GM12878 (cell line): Measurements from ENCODE around the gene ARHGEF10L. TPM values are rescaled to one million over a fixed set of nuclear protein-coding genes. Genes with fewer than 3 reads are reported as not detected.

ENCODE experiments used
- ATAC-seq: fragments of 200-7000 bp; cut with Tn5 transposase; 3 replicates; pipeline ENCODE4 v1.9.1; 2020; ENCODE audit warnings: mild to moderate bottlenecking, moderate library complexity
- BruUV-seq: library from RNA; stranded (reverse); fragments of 400-500 nt; replicated peaks from 2 replicates; lab custom pipeline; 2021; lab: Mats Ljungman, UMichigan
- CTCF ChIA-PET: fragments of 300-600 bp; sonication (Branson Sonifier 250); formaldehyde crosslinking; extraction: SDS; loops from one replicate; lab custom pipeline; 2021; ENCODE audit warnings: inconsistent platforms; lab: Yijun Ruan, JAX
- POLR2A ChIA-PET: fragments of 350-600 bp; formaldehyde crosslinking; extraction: SDS; loops from one replicate; lab custom pipeline; 2021; ENCODE audit warnings: inconsistent platforms; lab: Charles Lee
- RAD21 ChIA-PET: fragments of 300-600 bp; sonication (Branson Sonifier 250); formaldehyde crosslinking; loops from one replicate; lab custom pipeline; 2023; ENCODE audit warnings: antibody characterized with exemption; ENCODE audit not compliant: unreplicated experiment; lab: Charles Lee
- SMC1A ChIA-PET: fragments of 300-600 bp; sonication (Branson Sonifier 250); formaldehyde crosslinking; loops from one replicate; lab custom pipeline; 2023; ENCODE audit not compliant: unreplicated experiment, uncharacterized antibody; lab: Charles Lee
- DNase-seq: peaks from one replicate; pipeline ENCODE4 v3.0.0-alpha.2; 2011; ENCODE audit warnings: low read depth, low spot score
- FAIRE-seq: peaks from 3 replicates; lab custom pipeline; 2011; peaks lifted over from hg19 to GRCh38; lab: Jason Lieb, UNC
- H2AFZ ChIP-seq: 2 replicates; pipeline ENCODE4 v1.6.0; 2011; ENCODE audit warnings: low read depth, low read length, control low read depth; ENCODE audit not compliant: control insufficient read depth
- H3K27ac ChIP-seq: 2 replicates; pipeline ENCODE4 v1.5.1; 2011; ENCODE audit warnings: control low read depth; ENCODE audit not compliant: control insufficient read depth, insufficient read depth
- H3K27me3 ChIP-seq, 2 experiments: replicated peaks in 1 of 2; 2 replicates each; pipeline versions ENCODE4 v1.6.0 to v1.6.1; 2011; ENCODE audit warnings: low read length in 1 of 2; ENCODE audit not compliant: control insufficient read depth in 2 of 2, insufficient read depth in 2 of 2
- H3K36me3 ChIP-seq, 2 experiments: 2 replicates each; pipeline ENCODE4 v1.5.1; 2011; ENCODE audit warnings: low read length in 1 of 2; ENCODE audit not compliant: control insufficient read depth in 2 of 2, insufficient read depth in 2 of 2
- H3K4me1 ChIP-seq: 2 replicates; pipeline ENCODE4 v1.6.1; 2011; ENCODE audit warnings: mild to moderate bottlenecking, low read length, moderate library complexity, mixed read lengths; ENCODE audit not compliant: control insufficient read depth, insufficient read depth
- H3K4me2 ChIP-seq: 2 replicates; pipeline ENCODE4 v1.6.0; 2011; ENCODE audit warnings: control low read depth; ENCODE audit not compliant: control insufficient read depth, insufficient read depth
- H3K4me3 ChIP-seq: fragments of 200-600 bp; sonication (generic); 2 replicates; pipeline ENCODE4 v1.5.1; 2016
- H3K79me2 ChIP-seq: 2 replicates; pipeline ENCODE4 v1.6.0; 2011; ENCODE audit warnings: low read length; ENCODE audit not compliant: control insufficient read depth, insufficient read depth
- H3K9ac ChIP-seq: 2 replicates; pipeline ENCODE4 v1.8.0; 2011; ENCODE audit warnings: low read length, control low read depth, mixed read lengths; ENCODE audit not compliant: control insufficient read depth, insufficient read depth
- H3K9me3 ChIP-seq: replicated peaks from 3 replicates; pipeline ENCODE4 v1.5.1; 2011; ENCODE audit warnings: mild to moderate bottlenecking, low read length; ENCODE audit not compliant: control insufficient read depth, insufficient read depth
- H4K20me1 ChIP-seq: 2 replicates; pipeline ENCODE4 v1.6.0; 2011; ENCODE audit not compliant: control insufficient read depth, insufficient read depth
- BMI1 ChIP-seq: fragments of 450-650 bp; IDR thresholded peaks from 2 replicates; pipeline ENCODE4 v1.6.1; 2016; ENCODE audit warnings: mild to moderate bottlenecking, moderate library complexity, borderline replicate concordance
- CHD4 ChIP-seq: fragments of 200-600 bp; sonication (generic); IDR thresholded peaks from 2 replicates; pipeline ENCODE4 v1.6.1; 2016; ENCODE audit warnings: mild to moderate bottlenecking
- EZH2 ChIP-seq: IDR thresholded peaks from 2 replicates; pipeline ENCODE4 v1.6.1; 2012; ENCODE audit warnings: low read depth, mild to moderate bottlenecking, control low read depth, inconsistent platforms, low read length, borderline replicate concordance; ENCODE audit not compliant: control insufficient read depth
- FOXM1 ChIP-seq: IDR thresholded peaks from 2 replicates; pipeline ENCODE4 v1.6.1; 2012; ENCODE audit warnings: low read depth, mild to moderate bottlenecking, inconsistent platforms, low read length, moderate library complexity
- HCFC1 ChIP-seq: fragments of 150-350 bp; IDR thresholded peaks from 2 replicates; pipeline ENCODE4 v1.6.1; 2014; ENCODE audit warnings: low read length
- IRF4 ChIP-seq: IDR thresholded peaks from 2 replicates; pipeline ENCODE4 v1.6.1; 2011; ENCODE audit warnings: low read depth, low read length
- NFYB ChIP-seq: IDR thresholded peaks from 2 replicates; pipeline ENCODE4 v1.6.1; 2011; ENCODE audit warnings: low read depth, mild to moderate bottlenecking, low read length, improper control_type of control experiment, moderate library complexity; ENCODE audit not compliant: insufficient read depth
- RB1 ChIP-seq: fragments of 450-650 bp; formaldehyde crosslinking; IDR thresholded peaks from 2 replicates; pipeline ENCODE4 v1.6.1; 2017; ENCODE audit warnings: mild to moderate bottlenecking, borderline replicate concordance
- SP1 ChIP-seq: IDR thresholded peaks from one replicate; pipeline ENCODE4 v1.6.1; 2011; ENCODE audit warnings: low read depth, low read length
- SREBF2 ChIP-seq: IDR thresholded peaks from 2 replicates; pipeline ENCODE4 v1.6.1; 2012; ENCODE audit warnings: mild to moderate bottlenecking, low read length
- STAT3 ChIP-seq: IDR thresholded peaks from 2 replicates; pipeline ENCODE4 v1.6.1; 2011; ENCODE audit warnings: low read depth, low read length, improper control_type of control experiment
- ZNF207 ChIP-seq: fragments of 450-650 bp; IDR thresholded peaks from 2 replicates; pipeline ENCODE4 v1.6.1; 2014; ENCODE audit warnings: antibody characterized with exemption, mild to moderate bottlenecking, borderline replicate concordance
- ZNF622 ChIP-seq: fragments of 450-650 bp; IDR thresholded peaks from 2 replicates; pipeline ENCODE4 v1.6.1; 2017; ENCODE audit warnings: mild to moderate bottlenecking, inconsistent platforms
- WGBS: methylation state at CpG from one replicate; pipeline ENCODE4 v1.1.6; 2016; ENCODE audit warnings: low lambda C conversion rate; ENCODE audit not compliant: insufficient replicate concordance, insufficient coverage; ENCODE audit errors: missing lambda C conversion rate; 5-methylcytosine and 5-hydroxymethylcytosine counted together
- in situ Hi-C: fragments of 300-500 bp; cut with MboI; formaldehyde crosslinking; loops from 9 replicates; pipeline ENCODE4 v1.14.3; 2018; ENCODE audit warnings: mixed read lengths
- intact Hi-C: fragments of 100-400 bp; cut with micrococcal nuclease; formaldehyde crosslinking; loops from one replicate; pipeline ENCODE4 v1.14.2; 2022; ENCODE audit not compliant: unreplicated experiment
- polyA plus RNA-seq, 11 experiments: library from polyadenylated mRNA; depleted of rRNA in 4 of 11; unstranded in 6 of 11; stranded (reverse) in 5 of 11; fragments of >200 nt; fragmentation: Nextera tagmentation in 4 of 11; fragmentation: Illumina TruSeq in 1 of 11; extraction: Ambion mirVana in 4 of 11; extraction: Trizol in 1 of 11; gene quantifications; 1 replicate in 1 of 11; 2 replicates in 10 of 11; pipeline versions ENCODE4 v1.2.1 to v1.2.3, GENCODE V29; 2011 to 2016; ENCODE audit warnings: inconsistent platforms in 2 of 11, missing spikeins in 2 of 11, low read depth in 1 of 11
- total RNA-seq, 4 experiments: library from RNA; depleted of rRNA in 3 of 4; stranded (reverse); fragments of >200 nt in 3 of 4; fragmentation: Illumina TruSeq in 1 of 4; extraction: Trizol in 1 of 4; gene quantifications; 2 replicates each; pipeline versions ENCODE4 v1.2.1 to v1.2.3, GENCODE V29; 2013 to 2021
- TF ChIP-seq, protein P1 (sequence below): fragments of 450-650 bp; IDR thresholded peaks from 2 replicates; pipeline ENCODE4 v1.6.1; 2017; ENCODE audit warnings: mild to moderate bottlenecking, moderate library complexity
- TF ChIP-seq, protein P2 (sequence below): fragments of 450-650 bp; IDR thresholded peaks from 2 replicates; pipeline ENCODE4 v1.6.1; 2016; ENCODE audit warnings: mild to moderate bottlenecking

Gene ARHGEF10L
- total and polyA plus RNA-seq, 10 of the 15 experiments (the other 5 are each of a cell fraction or from before 2014, with no cell fraction given): 0.05 to 0.94 (median 0.28) TPM; not detected in 2

DNA sequence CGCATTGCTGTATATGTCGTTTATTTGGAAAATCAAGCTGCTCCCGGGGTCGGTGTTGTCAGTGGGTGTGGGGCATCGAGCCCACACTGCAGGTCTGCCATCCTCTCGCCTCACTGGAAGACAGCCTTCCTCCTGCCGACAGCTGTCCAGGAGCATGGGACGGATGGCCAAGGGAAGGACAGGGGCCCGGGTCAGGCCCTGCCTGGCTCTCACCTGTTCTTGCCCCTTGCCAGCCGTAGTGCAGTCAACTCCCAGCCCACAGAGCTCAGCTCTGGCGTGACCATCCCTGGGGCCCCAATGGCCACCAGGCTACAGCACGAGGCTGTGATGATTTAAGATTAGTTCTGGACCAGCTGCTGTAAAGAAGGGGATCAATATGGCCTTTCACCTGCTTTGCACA lies 128.7 kb downstream of the ARHGEF10L start:
- intact Hi-C loops: loop anchor here (10.0 kb wide), 1 partner anchor 917 kb away; no protein-coding TSS in a partner anchor
- RAD21 ChIA-PET: no interaction called here
- no TSS peak for BruUV-seq

DNA sequence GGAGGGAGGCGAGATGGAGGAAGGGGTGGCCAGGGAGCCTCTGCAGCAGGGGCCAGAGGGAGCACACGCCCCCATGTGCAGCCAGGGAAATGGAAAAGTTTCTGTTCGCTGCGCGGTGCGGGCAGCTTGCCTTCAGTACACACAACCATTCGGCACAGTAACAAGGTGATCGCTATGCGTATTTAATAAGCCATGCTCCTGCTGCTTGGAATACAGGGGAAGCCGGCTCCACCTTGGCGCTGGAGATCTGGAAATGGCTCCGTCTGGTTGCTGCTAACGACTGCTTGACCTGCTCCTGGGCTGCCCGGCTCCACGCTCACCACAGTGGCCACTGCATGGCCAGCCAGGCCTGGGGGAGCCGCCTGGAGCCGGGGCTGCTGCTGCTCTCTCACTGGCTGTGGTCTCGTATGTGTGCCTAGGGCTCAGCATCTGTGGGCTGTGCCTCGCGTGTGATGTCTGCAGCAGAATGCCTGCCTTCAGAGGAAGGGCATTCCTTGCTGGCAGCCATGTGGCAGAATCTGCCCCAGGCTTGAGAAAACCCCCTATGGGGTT lies 129.2 kb downstream of the ARHGEF10L start:
- no TSS peak for BruUV-seq
- no peaks in the 10 kb centered on the region for H3K36me3 ChIP-seq
- H3K9ac ChIP-seq: no peak overlapping the region
- ChIA-PET SMC1A (no interaction called here), RAD21 (no interaction called here), CTCF (no interaction called here), POLR2A (no interaction called here)
- H3K4me1 ChIP-seq: no peaks in the 10 kb centered on the region
- DNase-seq (no peak), ATAC-seq (no peak), FAIRE-seq (no peak)
- 59% methylated on average over 19 of the region's 20 CpGs for WGBS
- in situ Hi-C loops (loop anchor here (10.0 kb wide), 1 partner anchor 426 kb away; no protein-coding TSS in a partner anchor), intact Hi-C loops (loop anchor here (10.0 kb wide), 1 partner anchor 916 kb away; no protein-coding TSS in a partner anchor)
- no peaks in the 10 kb centered on the region for H3K79me2 ChIP-seq
- H4K20me1 ChIP-seq: no peaks in the 10 kb centered on the region
- H3K27me3 ChIP-seq: no peaks in the 10 kb centered on the region
- H3K4me3 ChIP-seq: no peak overlapping the region
- H3K27ac ChIP-seq: no peak overlapping the region
- H2AFZ ChIP-seq: no peak overlapping the region
- H3K9me3 ChIP-seq: no peaks in the 10 kb centered on the region
- no peak overlapping the region for H3K4me2 ChIP-seq
- no peak for TF ChIP-seq NFYB
- no peak for TF ChIP-seq ZNF207
- no peak for TF ChIP-seq RB1
- no peak for TF ChIP-seq SP1
- no peak for TF ChIP-seq IRF4
- TF ChIP-seq, protein P1, sequence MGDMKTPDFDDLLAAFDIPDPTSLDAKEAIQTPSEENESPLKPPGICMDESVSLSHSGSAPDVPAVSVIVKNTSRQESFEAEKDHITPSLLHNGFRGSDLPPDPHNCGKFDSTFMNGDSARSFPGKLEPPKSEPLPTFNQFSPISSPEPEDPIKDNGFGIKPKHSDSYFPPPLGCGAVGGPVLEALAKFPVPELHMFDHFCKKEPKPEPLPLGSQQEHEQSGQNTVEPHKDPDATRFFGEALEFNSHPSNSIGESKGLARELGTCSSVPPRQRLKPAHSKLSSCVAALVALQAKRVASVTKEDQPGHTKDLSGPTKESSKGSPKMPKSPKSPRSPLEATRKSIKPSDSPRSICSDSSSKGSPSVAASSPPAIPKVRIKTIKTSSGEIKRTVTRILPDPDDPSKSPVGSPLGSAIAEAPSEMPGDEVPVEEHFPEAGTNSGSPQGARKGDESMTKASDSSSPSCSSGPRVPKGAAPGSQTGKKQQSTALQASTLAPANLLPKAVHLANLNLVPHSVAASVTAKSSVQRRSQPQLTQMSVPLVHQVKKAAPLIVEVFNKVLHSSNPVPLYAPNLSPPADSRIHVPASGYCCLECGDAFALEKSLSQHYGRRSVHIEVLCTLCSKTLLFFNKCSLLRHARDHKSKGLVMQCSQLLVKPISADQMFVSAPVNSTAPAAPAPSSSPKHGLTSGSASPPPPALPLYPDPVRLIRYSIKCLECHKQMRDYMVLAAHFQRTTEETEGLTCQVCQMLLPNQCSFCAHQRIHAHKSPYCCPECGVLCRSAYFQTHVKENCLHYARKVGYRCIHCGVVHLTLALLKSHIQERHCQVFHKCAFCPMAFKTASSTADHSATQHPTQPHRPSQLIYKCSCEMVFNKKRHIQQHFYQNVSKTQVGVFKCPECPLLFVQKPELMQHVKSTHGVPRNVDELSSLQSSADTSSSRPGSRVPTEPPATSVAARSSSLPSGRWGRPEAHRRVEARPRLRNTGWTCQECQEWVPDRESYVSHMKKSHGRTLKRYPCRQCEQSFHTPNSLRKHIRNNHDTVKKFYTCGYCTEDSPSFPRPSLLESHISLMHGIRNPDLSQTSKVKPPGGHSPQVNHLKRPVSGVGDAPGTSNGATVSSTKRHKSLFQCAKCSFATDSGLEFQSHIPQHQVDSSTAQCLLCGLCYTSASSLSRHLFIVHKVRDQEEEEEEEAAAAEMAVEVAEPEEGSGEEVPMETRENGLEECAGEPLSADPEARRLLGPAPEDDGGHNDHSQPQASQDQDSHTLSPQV: no peak
- TF ChIP-seq EZH2: no peak
- no peak for TF ChIP-seq FOXM1
- TF ChIP-seq BMI1: no peak

More for the DNA sequence above, 128.7 kb downstream of the ARHGEF10L start:
- Histone ChIP-seq H3K4me3 (no peak overlapping the region), H3K9ac (no peak overlapping the region), H3K36me3 (no peaks in the 10 kb centered on the region), H3K4me2 (no peak overlapping the region), H3K79me2 (no peaks in the 10 kb centered on the region), H3K27ac (no peak overlapping the region), H3K27me3 (no peaks in the 10 kb centered on the region), H3K9me3 (no peaks in the 10 kb centered on the region), H4K20me1 (no peaks in the 10 kb centered on the region), H3K4me1 (no peaks in the 10 kb centered on the region), H2AFZ (no peak overlapping the region)
- DNase-seq: no peak
- SMC1A ChIA-PET: no interaction called here
- POLR2A ChIA-PET: no interaction called here
- in situ Hi-C loops: loop anchor here (10.0 kb wide), 1 partner anchor 427 kb away; no protein-coding TSS in a partner anchor
- TF ChIP-seq HCFC1 (no peak), SREBF2 (no peak), CHD4 (no peak), ZNF622 (no peak), STAT3 (no peak)
- TF ChIP-seq, protein P2, sequence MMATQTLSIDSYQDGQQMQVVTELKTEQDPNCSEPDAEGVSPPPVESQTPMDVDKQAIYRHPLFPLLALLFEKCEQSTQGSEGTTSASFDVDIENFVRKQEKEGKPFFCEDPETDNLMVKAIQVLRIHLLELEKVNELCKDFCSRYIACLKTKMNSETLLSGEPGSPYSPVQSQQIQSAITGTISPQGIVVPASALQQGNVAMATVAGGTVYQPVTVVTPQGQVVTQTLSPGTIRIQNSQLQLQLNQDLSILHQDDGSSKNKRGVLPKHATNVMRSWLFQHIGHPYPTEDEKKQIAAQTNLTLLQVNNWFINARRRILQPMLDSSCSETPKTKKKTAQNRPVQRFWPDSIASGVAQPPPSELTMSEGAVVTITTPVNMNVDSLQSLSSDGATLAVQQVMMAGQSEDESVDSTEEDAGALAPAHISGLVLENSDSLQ: no peak
- no peak for ATAC-seq
- FAIRE-seq: no peak
- WGBS: 31% methylated on average over 12 of the region's 12 CpGs
- CTCF ChIA-PET: no interaction called here
